Stimulated activated CD4-positive, alpha-beta T cell treated with anti-CD3 and anti-CD28 coated beads, Interleukin-2, amount 100 ng/mL, for 4 hours (primary cell): ENCODE data around the gene VEPH1.

Experiments used
- DNase-seq: peaks from one replicate; pipeline ENCODE4 v3.0.0-alpha.2; 2020; ENCODE audit warnings: low read depth

VEPH1 gene

DNA sequence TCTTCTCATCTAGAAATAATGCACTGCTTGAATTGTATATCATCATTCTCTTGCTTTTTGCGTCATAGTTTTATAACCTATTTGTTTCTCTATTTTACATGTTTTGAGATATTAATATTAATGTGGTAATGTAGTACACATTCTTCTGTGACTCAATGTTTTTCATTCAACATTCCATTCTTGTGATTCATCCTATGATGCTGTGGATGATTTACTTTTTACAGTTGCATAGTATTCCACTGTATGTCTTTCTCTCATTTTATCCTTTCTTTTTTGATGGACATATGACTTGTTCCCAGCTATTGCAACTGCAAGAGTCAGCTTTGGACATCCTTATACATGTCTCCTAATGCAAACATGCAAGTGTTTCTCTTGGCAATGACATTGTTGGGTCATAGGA is 20.6 kb upstream of the VEPH1 start:
- DNase-seq, result no peak

DNA sequence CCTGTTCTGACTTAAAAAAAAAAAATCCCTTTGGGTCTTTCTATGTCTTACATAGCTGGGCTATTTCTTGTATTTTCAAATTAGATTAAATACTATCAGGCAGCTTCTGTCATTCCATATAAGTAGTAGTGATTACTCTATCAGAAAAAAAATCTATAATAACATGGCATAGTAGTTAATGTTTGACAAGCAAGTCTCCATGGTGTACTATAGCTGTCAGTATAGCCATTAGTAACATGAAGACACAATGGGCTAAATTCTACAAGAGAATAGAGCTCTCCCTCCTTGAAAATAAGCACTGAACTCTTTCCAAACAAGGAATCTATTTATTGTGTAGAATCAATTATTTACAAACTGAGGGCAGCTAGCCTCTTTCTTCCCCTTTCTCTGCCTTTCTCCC is 19.4 kb upstream of the VEPH1 start:
- DNase-seq, result no peak

DNA sequence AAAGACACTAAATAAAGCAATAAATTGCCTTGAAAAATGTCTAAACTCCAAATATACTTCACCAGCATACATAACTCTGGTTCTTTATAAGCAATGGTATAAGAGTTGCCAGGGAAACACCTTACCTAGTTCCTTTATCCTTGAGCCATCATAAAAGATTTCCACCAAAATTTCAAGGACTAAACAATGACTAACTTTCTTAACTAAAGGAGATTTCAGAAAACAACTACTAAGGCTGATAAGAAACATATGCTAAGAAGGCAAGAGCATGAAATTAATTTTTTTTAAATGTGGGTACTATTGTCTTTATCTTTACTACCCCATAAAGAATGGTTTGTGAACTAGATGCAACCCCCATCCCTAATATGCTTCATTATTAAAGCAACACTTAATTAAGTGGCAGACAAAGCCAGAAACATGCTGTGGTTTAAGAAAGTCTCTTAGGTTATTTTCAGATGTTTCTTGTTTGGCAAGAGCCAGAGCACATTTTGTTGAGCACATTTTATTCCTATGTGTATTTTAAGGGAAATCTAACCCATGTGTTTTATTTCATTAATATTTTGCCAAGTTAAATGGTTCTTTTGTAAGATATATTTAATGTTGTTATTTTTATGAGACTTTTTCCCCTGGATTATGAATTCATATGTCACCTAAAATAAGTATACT is 17.4 kb upstream of the VEPH1 start:
- DNase-seq, result no peak

DNA sequence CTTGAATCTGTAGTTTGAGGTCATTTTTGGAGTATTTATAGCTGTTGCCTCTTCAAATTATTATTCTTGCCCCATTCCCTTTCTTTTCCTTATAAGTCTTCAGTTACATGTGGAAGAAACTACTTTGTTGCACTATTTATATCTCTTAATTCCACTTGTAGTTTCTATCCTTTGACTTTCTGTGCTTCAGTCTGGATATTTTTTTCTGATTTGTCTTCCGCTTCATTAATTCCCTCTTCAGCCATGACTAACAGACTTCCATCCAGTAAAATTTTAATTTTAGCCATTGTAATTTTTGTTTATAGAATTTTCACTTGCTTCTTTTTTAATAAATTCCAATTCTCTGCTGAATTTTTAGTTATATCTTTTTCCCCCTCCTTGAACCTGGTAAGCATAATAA is 15.7 kb upstream of the VEPH1 start:
- DNase-seq, result no peak

DNA sequence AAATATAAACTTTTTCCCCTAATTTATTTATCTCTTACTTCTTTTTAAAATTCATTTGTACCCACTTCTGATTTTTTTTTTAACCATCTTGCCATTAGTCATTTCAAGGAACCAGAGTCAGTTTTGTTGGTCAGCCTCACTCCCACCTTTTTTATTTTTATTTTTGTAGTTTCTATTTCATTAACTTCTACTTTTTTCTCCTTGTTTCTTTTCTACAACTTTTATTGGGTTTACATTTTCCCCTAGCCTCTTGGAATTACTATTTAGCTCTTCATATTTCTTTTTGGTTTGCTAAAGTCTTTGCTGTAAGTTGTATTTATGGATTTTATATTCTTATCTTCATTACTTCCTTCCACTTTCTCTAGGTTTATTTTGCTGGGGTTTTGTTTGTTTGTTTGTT is 13.7 kb upstream of the VEPH1 start:
- no peak for DNase-seq

DNA sequence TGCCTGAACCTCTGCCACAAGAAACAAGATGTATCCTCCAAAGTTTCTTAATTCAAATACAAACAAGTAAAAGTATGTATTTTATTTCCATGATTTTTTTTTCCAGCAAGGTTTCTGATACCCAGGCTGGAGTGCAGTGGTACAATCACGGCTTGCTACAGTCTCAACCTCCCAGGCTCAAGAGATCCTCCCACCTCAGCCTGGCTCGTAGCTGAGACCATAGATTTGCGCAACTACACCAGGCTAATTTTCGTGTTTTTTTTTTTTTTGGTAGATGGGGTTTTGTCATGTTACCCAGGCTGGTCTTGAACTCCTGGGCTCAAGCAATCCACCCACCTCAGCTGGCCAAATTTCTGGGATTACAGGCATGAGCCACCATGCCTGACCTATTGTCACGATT is 12.2 kb upstream of the VEPH1 start:
- no peak for DNase-seq

DNA sequence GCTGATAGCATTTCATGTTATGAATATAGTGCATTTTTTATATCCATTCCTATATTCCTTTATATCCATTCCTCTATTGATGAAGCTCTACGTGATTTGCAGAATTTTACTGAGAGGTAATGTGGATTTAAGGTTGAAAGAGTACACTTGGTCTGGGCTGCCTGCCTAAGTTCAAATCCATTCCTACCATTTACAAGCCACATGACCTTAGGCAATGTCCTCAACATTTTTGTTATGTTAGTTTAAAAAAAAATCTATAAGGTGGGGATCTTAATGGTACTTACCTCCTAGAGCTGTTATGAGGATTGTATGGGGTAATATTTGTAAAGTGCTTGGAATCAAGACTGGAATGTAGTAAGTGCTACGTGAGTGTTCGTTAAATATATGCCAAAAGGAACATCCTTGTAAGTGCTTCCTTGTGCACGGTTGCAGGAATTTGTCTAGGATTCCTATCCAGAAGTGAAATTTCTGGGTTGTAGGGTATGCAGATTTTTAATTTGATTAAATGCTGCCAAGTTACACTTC is 11.2 kb upstream of the VEPH1 start:
- DNase-seq, result no peak

DNA sequence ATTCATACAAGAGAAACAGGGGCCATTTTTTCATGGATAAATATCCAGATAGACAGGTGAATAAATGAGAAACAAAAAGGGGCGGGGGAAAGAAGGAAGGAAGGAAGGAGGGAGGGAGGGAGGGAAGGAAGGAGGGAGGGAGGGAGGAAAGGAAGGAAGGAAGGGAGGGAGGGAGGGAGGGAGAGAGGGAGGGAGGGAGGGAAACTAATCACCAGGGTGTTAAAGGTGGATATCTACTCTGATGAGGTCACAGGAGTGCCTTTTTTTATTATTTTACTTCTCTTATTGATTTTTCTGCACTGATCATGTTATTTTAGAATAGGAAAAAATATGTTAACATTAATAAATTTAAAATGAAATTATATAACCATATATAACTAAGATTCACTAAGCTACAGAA is 10.4 kb upstream of the VEPH1 start:
- no peak for DNase-seq

DNA sequence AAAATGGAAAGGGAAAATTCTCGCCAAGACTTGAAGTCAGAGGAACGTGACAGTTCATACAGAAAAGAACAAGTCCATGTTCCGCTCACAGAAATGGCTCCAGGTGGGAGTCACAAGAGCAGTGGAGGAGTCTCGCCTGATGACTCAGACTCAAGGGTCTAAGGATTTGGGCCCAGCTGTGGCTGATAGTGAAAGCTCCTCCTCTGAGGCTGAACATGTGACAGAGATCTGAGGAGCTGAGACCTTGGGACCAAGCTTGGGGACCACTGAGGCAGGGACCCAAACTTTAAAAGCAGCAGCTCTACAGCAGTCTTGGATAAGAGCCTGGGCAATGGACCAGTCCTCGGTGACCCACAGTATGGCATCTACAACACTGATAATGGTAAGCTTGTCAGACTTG is 9.3 kb upstream of the VEPH1 start:
- no peak for DNase-seq

DNA sequence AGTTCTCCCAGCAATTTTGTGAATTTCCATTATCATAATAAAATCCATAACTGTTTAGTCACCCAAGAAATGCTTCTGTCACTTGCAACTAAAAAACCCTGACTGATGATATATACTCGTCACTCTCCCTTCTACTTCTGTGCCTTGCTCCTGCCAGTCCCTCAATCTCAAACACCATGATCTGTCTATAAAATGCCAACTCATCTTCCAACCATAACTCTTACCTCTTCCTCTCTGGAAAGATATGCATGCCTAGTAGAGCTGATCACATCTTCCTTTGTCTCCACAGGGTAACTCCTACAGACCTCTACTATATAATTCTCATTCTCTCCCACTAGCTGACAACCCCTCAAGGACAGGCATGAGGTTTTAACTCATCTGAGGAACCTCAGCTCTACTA is 5.2 kb upstream of the VEPH1 start:
- DNase-seq, result no peak

DNA sequence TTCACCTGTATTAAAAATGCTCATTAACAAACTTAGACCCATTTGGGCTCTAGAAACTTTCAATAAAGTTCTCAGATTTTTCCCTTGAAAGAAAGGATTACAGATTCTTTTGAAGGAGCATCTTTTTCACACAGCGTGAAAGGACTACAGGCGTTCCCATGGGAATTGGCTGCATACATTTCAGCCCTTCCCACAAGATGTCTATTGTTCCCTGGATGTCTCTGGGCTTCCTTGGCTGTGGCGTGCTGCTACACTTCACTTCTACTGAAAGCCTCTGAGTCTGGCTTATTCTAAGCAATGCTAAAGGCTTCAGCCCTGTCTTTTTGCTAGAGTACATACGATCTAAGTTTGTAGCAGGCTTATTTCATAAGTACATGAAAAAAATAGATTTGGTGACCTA is 1.4 kb downstream of the VEPH1 start:
- no peak for DNase-seq

DNA sequence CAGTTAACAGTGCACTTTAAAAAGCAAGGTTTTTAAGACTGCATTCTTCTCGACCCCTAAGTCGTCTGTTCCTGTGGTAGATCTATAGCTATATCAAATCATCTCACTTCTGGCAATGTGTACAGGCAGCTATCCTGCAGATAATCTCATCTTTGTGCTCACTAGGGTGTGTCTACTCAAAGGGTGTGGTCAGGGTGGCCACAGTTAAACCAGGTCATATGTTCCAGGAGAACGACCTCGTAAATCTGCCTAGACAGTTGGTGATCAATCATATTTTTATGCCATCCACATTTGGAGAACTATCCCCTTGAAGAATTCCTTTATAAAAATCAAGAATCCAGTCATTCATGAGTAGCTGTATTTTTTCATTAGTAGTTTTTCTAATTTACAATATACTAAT is 3.0 kb downstream of the VEPH1 start:
- DNase-seq, result no peak

DNA sequence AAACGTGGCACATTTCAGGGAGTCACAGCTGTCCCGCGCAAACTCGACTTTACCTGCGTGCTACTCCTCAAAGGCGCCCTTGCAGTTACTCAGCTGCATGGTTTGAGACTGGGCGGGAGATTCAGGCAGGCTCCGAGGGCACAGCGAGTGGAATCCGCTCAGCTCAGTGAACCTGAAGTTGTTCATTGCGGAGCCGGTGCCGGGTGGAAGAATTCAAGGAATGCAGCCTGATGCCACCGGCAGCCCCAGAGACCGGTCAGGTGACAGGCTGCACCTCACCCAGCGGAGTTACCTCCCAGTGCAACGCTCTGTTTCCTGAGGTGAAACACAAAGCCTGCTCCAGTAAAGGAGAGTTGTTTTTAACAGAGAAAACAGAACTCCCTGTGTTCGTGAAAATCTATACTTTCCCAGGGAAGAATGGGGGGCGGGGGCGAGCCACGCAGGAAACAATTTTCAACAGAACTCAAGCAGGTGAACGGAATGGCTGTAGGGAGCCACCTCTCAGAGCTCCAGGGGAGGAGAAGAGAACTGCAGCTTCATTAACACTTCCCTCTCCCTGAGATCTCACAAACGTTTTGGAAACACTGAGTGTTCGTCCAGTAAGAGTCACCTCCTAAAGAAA is 3.8 kb downstream of the VEPH1 start:
- DNase-seq, result no peak

DNA sequence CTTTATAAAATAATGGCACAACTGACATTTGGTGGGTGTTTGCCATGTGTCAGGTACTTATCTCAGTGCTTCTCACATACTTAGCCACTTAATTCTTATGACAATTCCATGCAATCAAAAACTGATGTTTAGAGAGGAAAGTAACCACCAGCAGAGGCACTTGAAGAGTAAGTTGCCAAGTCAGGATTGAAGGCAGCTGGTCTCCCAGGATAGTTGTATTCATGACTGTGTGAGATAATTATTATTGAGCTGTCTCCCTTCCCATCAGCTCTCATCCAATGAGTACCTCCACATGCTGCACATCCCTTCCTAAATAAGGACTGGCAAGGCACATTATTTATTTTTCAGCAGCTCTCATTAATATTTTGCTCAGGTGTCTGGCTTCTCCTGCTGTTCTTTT is 4.8 kb downstream of the VEPH1 start:
- no peak for DNase-seq

DNA sequence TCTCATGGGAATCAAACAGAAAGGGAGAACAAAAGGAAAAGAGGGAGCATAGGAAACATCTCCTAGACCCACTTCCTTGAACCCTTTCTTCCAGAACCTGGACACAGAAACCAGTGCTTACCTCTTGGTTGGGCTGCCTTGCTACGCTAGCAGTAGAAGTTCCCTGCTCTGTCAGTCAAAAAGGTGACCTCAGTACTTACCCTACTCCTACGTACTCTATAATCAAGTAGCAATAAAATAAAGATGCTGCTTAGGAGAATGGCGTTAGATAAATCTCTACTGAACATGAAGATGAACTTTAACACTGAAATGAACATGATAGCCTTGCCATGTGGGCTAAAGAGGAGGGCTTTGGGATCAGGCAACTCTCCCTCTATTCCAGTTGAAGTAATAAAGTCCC is 7.4 kb downstream of the VEPH1 start:
- DNase-seq, result no peak

DNA sequence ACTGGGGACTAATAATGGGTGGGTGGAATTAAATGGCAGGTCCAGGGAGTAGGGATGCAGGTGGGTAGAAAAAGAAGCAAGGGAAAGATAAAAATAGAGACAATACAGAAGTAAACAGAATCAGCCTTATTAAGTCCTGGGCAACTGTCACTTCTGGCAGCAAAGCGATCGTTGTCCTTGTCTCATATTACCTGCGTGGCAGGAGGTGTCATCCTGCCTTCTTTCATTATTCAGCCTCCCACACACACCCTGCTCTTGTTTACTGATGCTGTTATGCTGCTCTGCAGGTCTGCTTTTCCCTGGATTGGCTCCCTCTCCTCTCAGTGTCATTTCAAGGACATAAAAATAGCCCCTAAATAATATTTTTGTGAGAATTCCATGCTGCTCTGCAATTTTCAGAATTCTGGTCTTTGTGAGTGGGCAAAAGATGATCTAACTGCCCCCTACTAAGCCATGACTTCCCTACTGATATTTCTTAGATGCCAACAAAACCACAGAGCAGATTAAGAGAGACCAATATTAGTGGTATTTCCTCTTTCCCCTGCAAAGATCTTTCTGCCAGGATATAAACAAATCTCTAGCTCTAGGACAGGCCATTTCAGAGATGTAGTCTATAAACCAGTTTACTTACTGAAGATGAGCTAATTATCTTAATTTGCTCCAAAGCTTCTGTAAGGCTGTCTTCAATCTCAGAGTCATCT is 8.5 kb downstream of the VEPH1 start:
- DNase-seq, result no peak

DNA sequence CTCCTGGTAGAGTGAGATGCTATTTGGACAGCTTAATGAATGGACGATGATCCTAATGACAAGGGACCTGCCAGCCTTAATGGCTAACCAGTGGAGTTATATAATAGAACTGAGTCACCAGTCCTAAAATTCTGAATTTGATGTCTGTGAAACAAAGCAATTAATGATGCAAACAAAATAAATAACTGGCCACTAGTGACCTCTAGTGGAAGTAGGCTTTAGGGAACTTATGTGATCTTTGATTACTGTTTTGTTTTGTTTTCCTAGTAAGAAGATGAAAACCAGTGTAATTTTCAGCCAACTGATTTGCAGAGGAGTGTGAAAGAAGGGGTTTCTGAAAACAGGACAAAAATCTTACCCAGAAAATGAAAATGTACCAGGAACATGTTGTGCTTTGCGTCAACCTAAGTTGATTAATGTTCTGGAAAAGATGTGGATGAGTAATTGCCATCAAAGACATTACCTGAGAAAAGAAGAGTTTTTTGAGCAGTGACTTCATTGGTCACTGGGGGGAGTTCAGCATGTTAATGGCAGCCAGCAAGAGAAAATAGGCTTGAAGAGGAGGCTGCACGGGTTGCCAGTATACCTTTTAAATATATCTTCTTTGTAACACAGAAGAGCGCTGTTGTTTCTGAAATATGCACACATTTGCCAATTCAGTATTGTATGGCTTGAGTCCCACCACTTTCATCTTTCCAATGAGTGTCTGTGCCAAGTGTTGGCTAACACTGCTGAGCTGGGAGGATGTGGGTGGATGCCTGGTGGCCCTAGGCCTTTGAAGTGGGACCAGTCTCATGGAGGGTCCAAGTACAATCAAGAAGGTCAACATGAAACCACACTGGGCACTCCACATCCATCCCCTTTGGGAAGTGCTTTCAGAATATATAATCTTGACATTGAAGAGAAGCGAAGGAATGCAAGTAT is 9.3 kb downstream of the VEPH1 start:
- no peak for DNase-seq

DNA sequence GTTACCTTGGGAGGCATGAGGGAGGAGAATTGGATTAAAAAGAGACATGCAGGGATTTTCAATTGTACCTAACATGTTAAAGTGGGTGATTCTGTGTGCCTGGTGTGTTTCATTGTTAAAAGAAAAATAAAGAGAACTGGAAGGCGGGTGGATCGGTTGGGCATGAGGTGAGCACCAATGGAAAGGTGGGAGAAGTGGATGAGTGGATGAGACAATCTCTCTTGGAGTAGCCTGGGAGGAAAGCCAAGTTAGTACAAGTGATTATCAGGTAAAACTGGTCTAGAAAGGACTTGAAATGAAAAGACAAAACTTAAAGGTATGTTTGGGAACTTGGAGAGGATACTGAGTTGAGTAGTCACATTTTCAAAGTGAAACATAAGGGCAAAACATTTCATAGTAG is 12.1 kb downstream of the VEPH1 start:
- no peak for DNase-seq

DNA sequence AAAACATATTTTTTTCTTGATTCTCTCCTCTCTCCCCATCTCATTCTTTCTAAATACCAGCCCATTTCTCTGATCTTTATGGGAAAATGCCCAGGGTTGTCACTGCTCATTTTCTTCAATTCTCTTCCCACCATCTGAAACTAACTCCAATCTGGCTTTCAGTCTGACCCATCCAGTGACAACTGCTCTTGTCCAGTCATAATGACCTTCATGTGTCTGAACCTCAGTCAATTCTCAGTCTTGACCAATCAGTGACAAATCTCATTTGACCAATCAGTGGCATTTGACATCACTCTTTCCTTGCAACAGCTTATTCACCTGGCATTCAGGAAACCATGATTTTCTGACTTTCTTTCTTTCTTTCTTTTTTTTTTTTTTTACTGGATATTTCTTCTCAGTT is 15.1 kb downstream of the VEPH1 start:
- DNase-seq, result no peak

DNA sequence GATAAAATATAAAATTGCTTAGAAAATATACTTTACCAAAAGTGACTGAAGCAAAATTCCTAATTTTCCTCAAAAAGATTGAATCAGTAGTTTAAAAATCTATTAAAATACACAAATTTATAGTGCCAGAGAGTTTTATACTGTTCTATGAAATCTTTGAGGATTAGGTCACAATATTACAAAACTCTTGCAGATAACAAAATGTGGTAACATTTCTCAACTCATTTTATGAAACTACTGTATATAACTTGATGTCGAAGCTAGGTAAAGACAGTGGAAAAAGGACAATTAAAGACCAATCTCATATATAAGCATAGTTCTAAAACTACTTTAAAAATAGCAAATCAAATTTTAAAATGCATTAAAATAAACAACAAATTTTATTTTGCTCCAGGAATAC is 15.9 kb downstream of the VEPH1 start:
- no peak for DNase-seq

DNA sequence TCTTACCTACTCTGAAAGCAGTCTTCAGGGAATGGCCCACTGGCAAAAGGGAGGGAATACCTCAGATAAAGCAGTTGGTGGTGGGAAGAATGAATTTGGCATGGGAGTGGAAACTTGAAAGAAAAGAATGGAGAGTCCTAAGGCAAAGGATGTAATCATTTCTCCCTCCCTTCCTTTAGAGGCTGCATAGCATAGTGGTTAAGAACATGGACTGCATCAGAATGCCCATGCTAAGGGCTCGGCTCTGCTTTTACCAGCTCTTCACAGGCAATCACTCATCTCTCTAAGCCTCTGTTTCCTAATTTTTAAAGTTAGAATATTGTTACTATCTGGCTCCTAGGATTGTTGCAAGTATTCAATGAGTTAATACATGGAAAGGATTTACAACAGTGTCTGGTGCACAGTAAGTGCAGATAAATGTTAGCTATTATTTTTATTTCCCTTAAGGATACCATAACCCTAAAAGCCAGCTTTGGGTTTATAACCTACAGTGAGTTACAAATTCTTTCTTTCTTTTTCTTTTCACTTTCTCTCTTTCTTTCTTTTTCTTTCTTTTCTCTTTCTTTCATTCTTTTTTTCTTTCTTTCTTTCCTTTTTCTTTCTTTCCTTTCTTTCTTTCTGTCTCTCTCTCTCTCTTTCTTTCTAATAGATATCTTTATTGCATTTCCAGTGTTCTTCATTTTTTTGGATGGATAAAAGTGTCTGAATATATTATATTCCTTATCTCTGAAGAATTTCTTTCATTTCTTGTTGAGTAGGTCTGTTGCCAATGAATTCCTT is 23.6 kb downstream of the VEPH1 start:
- no peak for DNase-seq

DNA sequence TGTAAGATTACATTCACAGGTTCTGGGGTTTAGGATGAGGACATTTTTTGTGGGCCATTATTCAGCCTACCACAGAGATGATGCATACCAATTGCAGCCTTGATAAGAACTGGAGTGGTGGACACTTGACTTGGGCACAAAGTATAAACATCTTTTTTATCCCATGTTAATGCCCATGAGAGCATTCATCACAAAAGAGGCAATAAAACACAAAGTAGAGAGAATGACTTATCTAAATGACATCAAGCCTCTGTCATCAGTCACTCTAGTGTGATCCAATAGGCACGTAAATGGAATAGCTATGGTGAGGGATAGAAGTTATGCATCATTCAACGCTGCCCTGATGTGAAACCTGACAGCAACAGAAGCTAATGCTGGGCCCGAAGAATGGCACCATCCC is 25.8 kb downstream of the VEPH1 start:
- DNase-seq, result no peak
